Memory B cell (primary cell): Measurements from ENCODE around the gene ENTR1.

Experiments used
- ATAC-seq: fragments of 150-1000 bp; cut with Tn5 transposase; 2 replicates; pipeline ENCODE4 v1.10.0; 2021; ENCODE audit warnings: low read depth, mild to moderate bottlenecking, moderate library complexity
- DNase-seq, 2 donors: peaks; one replicate each; pipeline ENCODE4 v3.0.0; 2022; ENCODE audit warnings: low spot score in 2 of 2
- H3K27ac Mint-ChIP-seq: one replicate; pipeline ENCODE4 v1.8.0; 2022; ENCODE audit warnings: mild to moderate bottlenecking, moderate library complexity, mixed read lengths
- H3K27me3 Mint-ChIP-seq: one replicate; pipeline ENCODE4 v1.8.0; 2022; ENCODE audit warnings: mixed read lengths
- H3K36me3 Mint-ChIP-seq: one replicate; pipeline ENCODE4 v1.8.0; 2022; ENCODE audit warnings: mild to moderate bottlenecking, mixed read lengths
- H3K4me1 Mint-ChIP-seq: one replicate; pipeline ENCODE4 v1.8.0; 2022; ENCODE audit warnings: mixed read lengths
- H3K4me3 Mint-ChIP-seq: one replicate; pipeline ENCODE4 v1.8.0; 2022; ENCODE audit warnings: mild to moderate bottlenecking, moderate library complexity, mixed read lengths
- H3K9me3 Mint-ChIP-seq: one replicate; pipeline ENCODE4 v1.8.0; 2022; ENCODE audit warnings: mixed read lengths

ENTR1 gene

GRCh38 chr9:136391737-136392537 lies 18.5 kb downstream of the ENTR1 start:
- Mint-ChIP-seq H3K4me1 (no peaks in the 10 kb centered on the region), H3K4me3 (no peak overlapping the region), H3K27ac (no peak overlapping the region), H3K27me3 (no peaks in the 10 kb centered on the region), H3K9me3 (no peaks in the 10 kb centered on the region), H3K36me3 (peaks cover 17% of the 10 kb centered on the region)
- DNase-seq (no peak), ATAC-seq (no peak)

- DNase-seq (no peak), ATAC-seq (no peak)
- peaks cover 23% of the 10 kb centered on the region for H3K36me3 Mint-ChIP-seq
- no peaks in the 10 kb centered on the region for H3K27me3 Mint-ChIP-seq
- no peak overlapping the region for H3K27ac Mint-ChIP-seq
- H3K4me1 Mint-ChIP-seq: no peaks in the 10 kb centered on the region
- no peak overlapping the region for H3K4me3 Mint-ChIP-seq
- H3K9me3 Mint-ChIP-seq: no peaks in the 10 kb centered on the region
Measured at GRCh38 chr9:136389396-136389795, 21.0 kb downstream of the ENTR1 start.

- Mint-ChIP-seq H3K27ac (no peak overlapping the region), H3K4me3 (no peak overlapping the region), H3K4me1 (no peaks in the 10 kb centered on the region), H3K36me3 (peaks cover 24% of the 10 kb centered on the region), H3K9me3 (no peaks in the 10 kb centered on the region), H3K27me3 (no peaks in the 10 kb centered on the region)
- DNase-seq (no peak), ATAC-seq (no peak)
Measured at GRCh38 chr9:136387217-136387616, 23.2 kb downstream of the ENTR1 start.

GRCh38 chr9:136386018-136386417 lies 24.4 kb downstream of the ENTR1 start:
- Mint-ChIP-seq H3K27ac (no peak overlapping the region), H3K36me3 (peaks cover 17% of the 10 kb centered on the region), H3K9me3 (no peaks in the 10 kb centered on the region), H3K27me3 (no peaks in the 10 kb centered on the region), H3K4me3 (no peak overlapping the region), H3K4me1 (no peaks in the 10 kb centered on the region)
- ATAC-seq (no peak), DNase-seq (no peak)

- no peaks in the 10 kb centered on the region for H3K9me3 Mint-ChIP-seq
- H3K36me3 Mint-ChIP-seq: peaks cover 15% of the 10 kb centered on the region
- DNase-seq: no peak
- no peak overlapping the region for H3K27ac Mint-ChIP-seq
- no peaks in the 10 kb centered on the region for H3K27me3 Mint-ChIP-seq
- no peaks in the 10 kb centered on the region for H3K4me1 Mint-ChIP-seq
- no peak overlapping the region for H3K4me3 Mint-ChIP-seq
- no peak for ATAC-seq
Measured at GRCh38 chr9:136385015-136385414, 25.4 kb downstream of the ENTR1 start.

- no peak for ATAC-seq
- no peak overlapping the region for H3K27ac Mint-ChIP-seq
- DNase-seq: no peak
- no peak overlapping the region for H3K4me3 Mint-ChIP-seq
- peaks cover 14% of the 10 kb centered on the region for H3K36me3 Mint-ChIP-seq
- no peaks in the 10 kb centered on the region for H3K9me3 Mint-ChIP-seq
- no peaks in the 10 kb centered on the region for H3K4me1 Mint-ChIP-seq
- H3K27me3 Mint-ChIP-seq: no peaks in the 10 kb centered on the region
Measured at GRCh38 chr9:136383436-136383835, 27.0 kb downstream of the ENTR1 start.

GRCh38 chr9:136381966-136382513 lies 28.4 kb downstream of the ENTR1 start:
- H3K27me3 Mint-ChIP-seq: no peaks in the 10 kb centered on the region
- no peaks in the 10 kb centered on the region for H3K4me1 Mint-ChIP-seq
- H3K36me3 Mint-ChIP-seq: peaks cover 8% of the 10 kb centered on the region
- no peak overlapping the region for H3K4me3 Mint-ChIP-seq
- H3K27ac Mint-ChIP-seq: no peak overlapping the region
- no peak for ATAC-seq
- no peaks in the 10 kb centered on the region for H3K9me3 Mint-ChIP-seq
- no peak for DNase-seq

- no peaks in the 10 kb centered on the region for H3K27me3 Mint-ChIP-seq
- H3K27ac Mint-ChIP-seq: no peak overlapping the region
- H3K36me3 Mint-ChIP-seq: peaks cover 8% of the 10 kb centered on the region
- H3K4me3 Mint-ChIP-seq: no peak overlapping the region
- H3K4me1 Mint-ChIP-seq: no peaks in the 10 kb centered on the region
- ATAC-seq (no peak), DNase-seq (no peak)
- no peaks in the 10 kb centered on the region for H3K9me3 Mint-ChIP-seq
Measured at GRCh38 chr9:136381311-136381710, 29.1 kb downstream of the ENTR1 start.

GRCh38 chr9:136380381-136380780 lies 30.0 kb downstream of the ENTR1 start:
- Mint-ChIP-seq H3K36me3 (peaks cover 6% of the 10 kb centered on the region), H3K4me1 (no peaks in the 10 kb centered on the region), H3K9me3 (no peaks in the 10 kb centered on the region), H3K27ac (no peak overlapping the region), H3K4me3 (no peak overlapping the region), H3K27me3 (no peaks in the 10 kb centered on the region)
- DNase-seq: no peak
- no peak for ATAC-seq

- Mint-ChIP-seq H3K36me3 (peaks cover 4% of the 10 kb centered on the region), H3K27ac (no peak overlapping the region), H3K4me3 (no peak overlapping the region), H3K27me3 (no peaks in the 10 kb centered on the region), H3K4me1 (no peaks in the 10 kb centered on the region), H3K9me3 (no peaks in the 10 kb centered on the region)
- DNase-seq (no peak), ATAC-seq (no peak)
Measured at GRCh38 chr9:136379891-136380290, 30.5 kb downstream of the ENTR1 start.

- H3K27me3 Mint-ChIP-seq: no peaks in the 10 kb centered on the region
- no peaks in the 10 kb centered on the region for H3K9me3 Mint-ChIP-seq
- no peak overlapping the region for H3K27ac Mint-ChIP-seq
- H3K4me3 Mint-ChIP-seq: no peak overlapping the region
- H3K36me3 Mint-ChIP-seq: peaks cover 6% of the 10 kb centered on the region
- H3K4me1 Mint-ChIP-seq: no peaks in the 10 kb centered on the region
- ATAC-seq (no peak), DNase-seq (no peak)
Measured at GRCh38 chr9:136379401-136379800, 31.0 kb downstream of the ENTR1 start.

GRCh38 chr9:136379003-136379287 lies 31.5 kb downstream of the ENTR1 start:
- Mint-ChIP-seq H3K27ac (no peak overlapping the region), H3K27me3 (no peaks in the 10 kb centered on the region), H3K36me3 (peaks cover 4% of the 10 kb centered on the region), H3K4me3 (no peak overlapping the region), H3K4me1 (no peaks in the 10 kb centered on the region), H3K9me3 (no peaks in the 10 kb centered on the region)
- DNase-seq (no peak), ATAC-seq (no peak)

- no peaks in the 10 kb centered on the region for H3K4me1 Mint-ChIP-seq
- H3K36me3 Mint-ChIP-seq: peaks cover 4% of the 10 kb centered on the region
- H3K4me3 Mint-ChIP-seq: no peak overlapping the region
- H3K27me3 Mint-ChIP-seq: no peaks in the 10 kb centered on the region
- DNase-seq (no peak), ATAC-seq (no peak)
- no peaks in the 10 kb centered on the region for H3K9me3 Mint-ChIP-seq
- no peak overlapping the region for H3K27ac Mint-ChIP-seq
Measured at GRCh38 chr9:136378170-136379002, 32.0 kb downstream of the ENTR1 start.

GRCh38 chr9:136377341-136378169 lies 32.9 kb downstream of the ENTR1 start:
- Mint-ChIP-seq H3K4me1 (peaks cover 3% of the 10 kb centered on the region), H3K36me3 (peaks cover 4% of the 10 kb centered on the region), H3K27me3 (no peaks in the 10 kb centered on the region), H3K9me3 (no peaks in the 10 kb centered on the region), H3K4me3 (no peak overlapping the region), H3K27ac (no peak overlapping the region)
- DNase-seq: no peak
- ATAC-seq: no peak
